Measurements from ENCODE around the gene LIPC. TPM values are rescaled to one million over a fixed set of nuclear protein-coding genes. Genes with fewer than 3 reads are reported as not detected.

LIPC gene
- polyA plus RNA-seq, 3 donors = 0.37 TPM; not detected in 2

DNA sequence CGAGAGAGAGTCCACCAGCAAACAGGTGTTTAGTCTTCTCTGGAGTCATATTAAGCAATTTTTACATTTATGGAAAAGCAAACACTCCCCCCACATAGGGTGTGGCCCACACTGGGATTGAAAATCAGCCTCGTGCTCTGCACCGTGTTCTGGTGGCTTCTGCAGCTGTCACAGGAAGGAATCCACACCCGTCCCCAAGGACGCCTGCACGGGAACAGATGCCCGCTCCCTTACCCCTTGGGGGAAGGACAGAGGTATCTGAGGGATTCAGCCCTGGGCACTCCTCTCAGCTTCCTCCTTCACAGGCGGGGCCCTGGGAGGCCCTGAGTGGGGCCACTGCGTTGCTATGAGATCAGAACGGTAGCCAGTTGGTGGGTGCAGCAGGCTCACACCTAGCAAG is 27.8 kb downstream of the LIPC start:
- 0% methylated on average over 4 of the region's 10 CpGs for WGBS (ENCODE audit: insufficient coverage)

GRCh38 chr15:58460116-58460790 is 28.5 kb downstream of the LIPC start:
- intact Hi-C loops (cut with micrococcal nuclease) = no loop called here
- no peak for TF ChIP-seq CTCF (IDR thresholded peaks at IDR 0.05)
- Mint-ChIP-seq H3K27ac (peak overlapping the region in 2 of 7 donors; percentile 6 to 57), H3K9me3 (no peaks in the 10 kb centered on the region), H3K4me1 (peaks cover 36% of the 10 kb centered on the region), H3K27me3 (ENCODE audit: low read depth in 3 of 3) (peaks cover 0 to 9% (median 2%) of the 10 kb centered on the region in 3 donors), H3K36me3 (no peaks in the 10 kb centered on the region), H3K4me3 (peak overlapping the region in 1 of 2 donors; percentile 22)
- Histone ChIP-seq H3K79me2 (ENCODE audit: insufficient read depth, low read length) (no peaks in the 10 kb centered on the region), H3K9me3 (replicated peaks in 1 of 2; ENCODE audit: control insufficient read depth in 1 of 2, insufficient read depth in 1 of 2, low read length in 2 of 2) (no peaks in the 10 kb centered on the region), H3K4me1 (ENCODE audit: control insufficient read depth in 1 of 2, insufficient read depth in 2 of 2, low read length in 2 of 2) (peaks cover 23 to 32% of the 10 kb centered on the region in 2 donors), H3K27me3 (ENCODE audit: control insufficient read depth in 2 of 2, insufficient read depth in 2 of 2, low read length in 2 of 2) (no peaks in the 10 kb centered on the region), H4K20me1 (ENCODE audit: insufficient read depth, low read length) (no peaks in the 10 kb centered on the region), H3K27ac (ENCODE audit: low read depth in 1 of 2, low read length in 2 of 2) (no peak overlapping the region), H2AFZ (ENCODE audit: insufficient read depth, low read depth, low read length, poor library complexity, severe bottlenecking) (no peak overlapping the region), H3K36me3 (replicated peaks in 1 of 2; ENCODE audit: control insufficient read depth in 1 of 2, insufficient read depth in 2 of 2, low read length in 2 of 2) (no peaks in the 10 kb centered on the region), H3K9ac (ENCODE audit: insufficient read depth, low read length, poor library complexity, severe bottlenecking) (no peak overlapping the region), H3K4me2 (replicated peaks; ENCODE audit: extremely low read depth, low read length, poor library complexity, severe bottlenecking) (peak overlapping the region; percentile 32), H3K4me3 (replicated peaks in 1 of 3; ENCODE audit: low read depth in 2 of 3, low read length in 3 of 3) (peak overlapping the region in 1 of 3 experiments; percentile 33)
- no peak for DNase-seq
- WGBS (ENCODE audit: insufficient coverage) = 98% methylated on average over 7 of the region's 10 CpGs

More for the DNA sequence above, 27.8 kb downstream of the LIPC start:
- no peak for TF ChIP-seq CTCF (IDR thresholded peaks at IDR 0.05)
- Histone ChIP-seq H3K4me1 (ENCODE audit: control insufficient read depth in 1 of 2, insufficient read depth in 2 of 2, low read length in 2 of 2) (peaks cover 23 to 32% of the 10 kb centered on the region in 2 donors), H2AFZ (ENCODE audit: insufficient read depth, low read depth, low read length, poor library complexity, severe bottlenecking) (peak overlapping the region; percentile 29), H3K9me3 (replicated peaks in 1 of 2; ENCODE audit: control insufficient read depth in 1 of 2, insufficient read depth in 1 of 2, low read length in 2 of 2) (no peaks in the 10 kb centered on the region), H4K20me1 (ENCODE audit: insufficient read depth, low read length) (no peaks in the 10 kb centered on the region), H3K4me3 (replicated peaks in 1 of 3; ENCODE audit: low read depth in 2 of 3, low read length in 3 of 3) (peak overlapping the region in 1 of 3 experiments; percentile 33), H3K36me3 (replicated peaks in 1 of 2; ENCODE audit: control insufficient read depth in 1 of 2, insufficient read depth in 2 of 2, low read length in 2 of 2) (no peaks in the 10 kb centered on the region), H3K27ac (ENCODE audit: low read depth in 1 of 2, low read length in 2 of 2) (no peak overlapping the region), H3K79me2 (ENCODE audit: insufficient read depth, low read length) (no peaks in the 10 kb centered on the region), H3K27me3 (ENCODE audit: control insufficient read depth in 2 of 2, insufficient read depth in 2 of 2, low read length in 2 of 2) (no peaks in the 10 kb centered on the region), H3K9ac (ENCODE audit: insufficient read depth, low read length, poor library complexity, severe bottlenecking) (no peak overlapping the region), H3K4me2 (replicated peaks; ENCODE audit: extremely low read depth, low read length, poor library complexity, severe bottlenecking) (peak overlapping the region; percentile 32)
- DNase-seq = peak; percentile 15 to 59 (median 41)
- Mint-ChIP-seq H3K4me3 (peak overlapping the region; percentile 8 to 56), H3K4me1 (peaks cover 36% of the 10 kb centered on the region), H3K9me3 (no peaks in the 10 kb centered on the region), H3K27me3 (ENCODE audit: low read depth in 3 of 3) (peaks cover 0 to 6% (median 2%) of the 10 kb centered on the region in 3 donors), H3K36me3 (no peaks in the 10 kb centered on the region), H3K27ac (peak overlapping the region in 4 of 7 donors; percentile 47 to 75 (median 62))
- intact Hi-C loops (cut with micrococcal nuclease) = loop anchor here in 1 of 2 donors (5.0 kb wide), 1 partner anchor 63 kb away; no protein-coding TSS in a partner anchor

Measured in CD14-positive monocyte (primary cell).